Neutrophil (primary cell): Measurements from ENCODE around the gene KCNJ1.

Source experiments
- H3K27ac ChIP-seq: fragments of 200-600 bp; sonication (generic); 2 replicates; pipeline ENCODE4 v1.5.1; 2016; ENCODE audit warnings: mild to moderate bottlenecking, moderate library complexity
- H3K27me3 ChIP-seq: fragments of 200-600 bp; sonication (generic); 2 replicates; pipeline ENCODE4 v1.6.0; 2016; ENCODE audit warnings: mild to moderate bottlenecking
- H3K36me3 ChIP-seq: fragments of 200-600 bp; sonication (generic); 2 replicates; pipeline ENCODE4 v1.5.1; 2017
- H3K4me1 ChIP-seq, 2 experiments: fragments of 200-600 bp in 1 of 2; sonication (generic) in 1 of 2; 1 replicate in 1 of 2; 2 replicates in 1 of 2; pipeline versions ENCODE4 v1.5.1 to v1.6.1; 2013 to 2016; ENCODE audit warnings: low read depth in 1 of 2, low read length in 1 of 2, mild to moderate bottlenecking in 1 of 2, moderate library complexity in 1 of 2; ENCODE audit not compliant: control insufficient read depth in 1 of 2, insufficient read depth in 1 of 2
- H3K4me3 ChIP-seq, 2 experiments: fragments of 200-600 bp in 1 of 2; sonication (generic) in 1 of 2; 1 replicate in 1 of 2; 2 replicates in 1 of 2; pipeline ENCODE4 v1.5.1; 2013 to 2016; ENCODE audit warnings: low read depth in 1 of 2, low read length in 1 of 2, mild to moderate bottlenecking in 1 of 2, moderate library complexity in 1 of 2
- H3K9me3 ChIP-seq: fragments of 200-600 bp; sonication (generic); 2 replicates; pipeline ENCODE4 v1.5.1; 2016
- CTCF ChIP-seq: fragments of 200-600 bp; sonication (generic); IDR thresholded peaks from 2 replicates; pipeline ENCODE4 v1.5.1; 2016; ENCODE audit warnings: antibody characterized with exemption

KCNJ1 gene

GRCh38 chr11:128890543-128891368 lies 23.7 kb upstream of the KCNJ1 start, which contains the start of gene KCNJ5:
TSS of gene KCNJ5 (plus strand) at chr11:128891356. CDS start at chr11:128911274, 19,918 bp downstream.
- H3K9me3 ChIP-seq, result no peaks in the 10 kb centered on the region
- H3K27me3 ChIP-seq, result peaks cover 89% of the 10 kb centered on the region
- peak within 1 kb of the TSS in 1 of 2 experiments; percentile 18 for H3K4me3 ChIP-seq
- TF ChIP-seq CTCF, result no peak
- H3K36me3 ChIP-seq, result no peaks in the 10 kb centered on the region
- H3K27ac ChIP-seq, result no peak within 1 kb of the TSS
- H3K4me1 ChIP-seq, result peaks cover 4 to 10% of the 10 kb centered on the region in 2 experiments

GRCh38 chr11:128890216-128890542 lies 23.1 kb upstream of the KCNJ1 start:
- H3K4me1 ChIP-seq, result peaks cover 4 to 10% of the 10 kb centered on the region in 2 experiments
- H3K9me3 ChIP-seq, result no peaks in the 10 kb centered on the region
- peak overlapping the region in 1 of 2 experiments; percentile 18 for H3K4me3 ChIP-seq
- peaks cover 94% of the 10 kb centered on the region for H3K27me3 ChIP-seq
- no peak overlapping the region for H3K27ac ChIP-seq
- no peaks in the 10 kb centered on the region for H3K36me3 ChIP-seq
- no peak for TF ChIP-seq CTCF

- no peaks in the 10 kb centered on the region for H3K9me3 ChIP-seq
- no peak overlapping the region for H3K27ac ChIP-seq
- peaks cover 96% of the 10 kb centered on the region for H3K27me3 ChIP-seq
- no peaks in the 10 kb centered on the region for H3K36me3 ChIP-seq
- no peak overlapping the region for H3K4me3 ChIP-seq
- no peak for TF ChIP-seq CTCF
- H3K4me1 ChIP-seq, result peaks cover 4 to 10% of the 10 kb centered on the region in 2 experiments
Observed at GRCh38 chr11:128889657-128890213, 22.6 kb upstream of the KCNJ1 start.

- no peak overlapping the region for H3K4me3 ChIP-seq
- peaks cover 86% of the 10 kb centered on the region for H3K27me3 ChIP-seq
- H3K36me3 ChIP-seq, result no peaks in the 10 kb centered on the region
- peaks cover 4 to 10% of the 10 kb centered on the region in 2 experiments for H3K4me1 ChIP-seq
- no peak for TF ChIP-seq CTCF
- H3K9me3 ChIP-seq, result no peaks in the 10 kb centered on the region
- H3K27ac ChIP-seq, result no peak overlapping the region
Observed at GRCh38 chr11:128888034-128888985, 21.2 kb upstream of the KCNJ1 start.

GRCh38 chr11:128886406-128887124 lies 19.5 kb upstream of the KCNJ1 start:
- Histone ChIP-seq H3K36me3 (no peaks in the 10 kb centered on the region), H3K4me1 (peaks cover 4 to 10% of the 10 kb centered on the region in 2 experiments), H3K27me3 (peaks cover 82% of the 10 kb centered on the region), H3K9me3 (no peaks in the 10 kb centered on the region), H3K4me3 (no peak overlapping the region), H3K27ac (no peak overlapping the region)
- TF ChIP-seq CTCF, result no peak
